Chondrocyte (in vitro differentiated cells): ENCODE measurements around the gene RBPJL. TPM values are rescaled to one million over a fixed set of nuclear protein-coding genes. Genes with fewer than 3 reads are reported as not detected.
A peak's percentile ranks its signal among the peaks of the same experiment; 100 is the strongest.

ENCODE experiments used
- DNase-seq: peaks from one replicate; pipeline ENCODE4 v3.0.0; 2021; ENCODE audit warnings: mixed read lengths, low spot score
- H3K27ac Mint-ChIP-seq: one replicate; pipeline ENCODE4 v1.8.0; 2021; ENCODE audit warnings: mild to moderate bottlenecking, moderate library complexity, mixed read lengths; ENCODE audit not compliant: unreplicated experiment
- H3K27me3 Mint-ChIP-seq: 2 replicates; pipeline ENCODE4 v1.8.0; 2021; ENCODE audit warnings: low read depth, mixed read lengths
- H3K36me3 Mint-ChIP-seq: 2 replicates; pipeline ENCODE4 v1.8.0; 2021; ENCODE audit warnings: low read depth, mixed read lengths
- H3K4me1 Mint-ChIP-seq: 2 replicates; pipeline ENCODE4 v1.8.0; 2021; ENCODE audit warnings: low read depth, mild to moderate bottlenecking, mixed read lengths
- H3K4me3 Mint-ChIP-seq: one replicate; pipeline ENCODE4 v1.8.0; 2021; ENCODE audit warnings: mild to moderate bottlenecking, moderate library complexity, mixed read lengths; ENCODE audit not compliant: unreplicated experiment
- H3K9me3 Mint-ChIP-seq: 2 replicates; pipeline ENCODE4 v1.8.0; 2021; ENCODE audit warnings: low read depth, mixed read lengths
- CTCF ChIP-seq: fragments of 200-600 bp; sonication (generic); IDR thresholded peaks from 2 replicates; pipeline ENCODE4 v1.5.0; 2021; ENCODE audit warnings: antibody characterized with exemption, mild to moderate bottlenecking, moderate library complexity
- total RNA-seq: library from RNA; stranded (reverse); gene quantifications from 3 replicates; pipeline ENCODE4 v1.2.1, GENCODE V29; 2021

Gene RBPJL
- total RNA-seq, 1 donor from 2014 or later = not detected

- peaks cover 90% of the 10 kb centered on the region for H3K4me1 Mint-ChIP-seq
- TF ChIP-seq CTCF = no peak
- no peaks in the 10 kb centered on the region for H3K27me3 Mint-ChIP-seq
- H3K27ac Mint-ChIP-seq = no peak overlapping the region
- no peak for DNase-seq
- H3K9me3 Mint-ChIP-seq = no peaks in the 10 kb centered on the region
- H3K4me3 Mint-ChIP-seq = no peak overlapping the region
- no peaks in the 10 kb centered on the region for H3K36me3 Mint-ChIP-seq
Observed at GRCh38 chr20:45340951-45341350, 34.3 kb downstream of the RBPJL start.

- Mint-ChIP-seq H3K9me3 (no peaks in the 10 kb centered on the region), H3K27ac (peak overlapping the region; percentile 96), H3K4me3 (peak overlapping the region; percentile 40), H3K4me1 (peaks cover 90% of the 10 kb centered on the region), H3K36me3 (no peaks in the 10 kb centered on the region), H3K27me3 (no peaks in the 10 kb centered on the region)
- TF ChIP-seq CTCF = no peak
- DNase-seq = no peak
Observed at GRCh38 chr20:45341579-45341938, 34.9 kb downstream of the RBPJL start.

- Mint-ChIP-seq H3K4me1 (peaks cover 90% of the 10 kb centered on the region), H3K36me3 (no peaks in the 10 kb centered on the region), H3K9me3 (no peaks in the 10 kb centered on the region), H3K27ac (peak overlapping the region; percentile 96), H3K4me3 (peak overlapping the region; percentile 40), H3K27me3 (no peaks in the 10 kb centered on the region)
- no peak for DNase-seq
- TF ChIP-seq CTCF = no peak
Observed at GRCh38 chr20:45341939-45342854, 35.6 kb downstream of the RBPJL start.

GRCh38 chr20:45342855-45343531 is 36.4 kb downstream of the RBPJL start:
- no peak for TF ChIP-seq CTCF
- Mint-ChIP-seq H3K36me3 (no peaks in the 10 kb centered on the region), H3K9me3 (no peaks in the 10 kb centered on the region), H3K4me3 (no peak overlapping the region), H3K4me1 (peaks cover 89% of the 10 kb centered on the region), H3K27me3 (no peaks in the 10 kb centered on the region), H3K27ac (peak overlapping the region; percentile 96)
- no peak for DNase-seq

GRCh38 chr20:45343532-45344167 is 37.0 kb downstream of the RBPJL start:
- no peaks in the 10 kb centered on the region for H3K36me3 Mint-ChIP-seq
- H3K27ac Mint-ChIP-seq = peak overlapping the region; percentile 96
- H3K27me3 Mint-ChIP-seq = no peaks in the 10 kb centered on the region
- peaks cover 85% of the 10 kb centered on the region for H3K4me1 Mint-ChIP-seq
- DNase-seq = no peak
- no peaks in the 10 kb centered on the region for H3K9me3 Mint-ChIP-seq
- peak overlapping the region; percentile 53 for H3K4me3 Mint-ChIP-seq
- no peak for TF ChIP-seq CTCF
